Gastroesophageal sphincter (tissue), 3 donors: ENCODE measurements around the gene VWA2.

ENCODE experiments used
- POLR2A ChIP-seq, 2 donors: fragments of 450-650 bp; IDR thresholded peaks; one replicate each; pipeline ENCODE4 v1.6.1; 2017; ENCODE audit warnings: antibody characterized with exemption in 2 of 2, mild to moderate bottlenecking in 2 of 2, moderate library complexity in 1 of 2
- POLR2AphosphoS5 ChIP-seq: sonication (generic); formaldehyde crosslinking; IDR thresholded peaks from one replicate; pipeline ENCODE4 v1.6.1; 2017; ENCODE audit warnings: antibody characterized with exemption
- TF ChIP-seq, protein P1 (sequence below), 4 experiments: fragments of 200-600 bp in 2 of 4; fragments of 450-650 bp in 2 of 4; sonication (generic) in 1 of 4; IDR thresholded peaks; one replicate each; pipeline ENCODE4 v1.5.1; 2017 to 2019; ENCODE audit warnings: antibody characterized with exemption in 4 of 4, mild to moderate bottlenecking in 2 of 4, moderate library complexity in 2 of 4

DNA sequence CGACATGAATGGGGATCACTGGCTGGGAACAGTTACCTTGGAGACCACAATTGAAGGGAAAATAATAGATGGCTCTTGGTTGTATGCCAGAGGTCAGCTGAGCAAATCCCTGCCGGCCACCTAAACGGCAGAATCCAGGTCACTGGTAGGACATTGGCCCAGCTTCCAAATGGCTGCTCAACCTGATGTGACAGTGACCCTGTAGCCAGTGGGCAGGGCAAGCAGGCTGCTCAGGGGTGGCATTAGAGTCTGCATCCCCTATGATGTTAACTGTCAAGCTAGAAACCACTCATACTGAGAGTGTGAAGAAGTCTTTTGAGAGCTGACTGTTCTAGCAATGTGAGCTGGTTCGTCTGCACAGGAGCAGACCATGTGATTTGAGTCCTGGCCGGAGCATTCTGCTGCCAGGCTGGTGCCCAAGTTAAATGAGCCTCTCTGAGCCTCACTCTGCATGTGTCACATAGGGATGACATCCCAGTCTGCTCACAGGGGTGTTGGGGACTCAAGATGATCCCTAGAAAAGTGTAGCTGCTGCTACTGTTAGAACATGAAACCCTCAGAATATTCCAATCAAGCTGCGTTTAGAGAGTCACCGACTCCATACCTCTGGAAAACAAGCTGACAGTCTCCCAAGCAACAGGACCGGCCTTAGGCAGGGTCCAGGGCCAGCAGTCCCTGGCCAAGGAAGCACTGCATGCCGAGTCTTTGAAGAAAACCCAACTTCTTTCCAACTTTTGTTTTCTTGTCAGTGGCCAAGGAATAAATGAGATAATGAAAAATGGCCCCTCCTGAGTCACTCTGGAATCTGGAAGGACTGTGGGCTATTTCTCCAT lies 69.7 kb downstream of the VWA2 start:
- TF ChIP-seq, protein P1, sequence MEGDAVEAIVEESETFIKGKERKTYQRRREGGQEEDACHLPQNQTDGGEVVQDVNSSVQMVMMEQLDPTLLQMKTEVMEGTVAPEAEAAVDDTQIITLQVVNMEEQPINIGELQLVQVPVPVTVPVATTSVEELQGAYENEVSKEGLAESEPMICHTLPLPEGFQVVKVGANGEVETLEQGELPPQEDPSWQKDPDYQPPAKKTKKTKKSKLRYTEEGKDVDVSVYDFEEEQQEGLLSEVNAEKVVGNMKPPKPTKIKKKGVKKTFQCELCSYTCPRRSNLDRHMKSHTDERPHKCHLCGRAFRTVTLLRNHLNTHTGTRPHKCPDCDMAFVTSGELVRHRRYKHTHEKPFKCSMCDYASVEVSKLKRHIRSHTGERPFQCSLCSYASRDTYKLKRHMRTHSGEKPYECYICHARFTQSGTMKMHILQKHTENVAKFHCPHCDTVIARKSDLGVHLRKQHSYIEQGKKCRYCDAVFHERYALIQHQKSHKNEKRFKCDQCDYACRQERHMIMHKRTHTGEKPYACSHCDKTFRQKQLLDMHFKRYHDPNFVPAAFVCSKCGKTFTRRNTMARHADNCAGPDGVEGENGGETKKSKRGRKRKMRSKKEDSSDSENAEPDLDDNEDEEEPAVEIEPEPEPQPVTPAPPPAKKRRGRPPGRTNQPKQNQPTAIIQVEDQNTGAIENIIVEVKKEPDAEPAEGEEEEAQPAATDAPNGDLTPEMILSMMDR (IDR thresholded peaks at IDR 0.05), result no peak
- TF ChIP-seq POLR2A (IDR thresholded peaks at IDR 0.05) (no peak), POLR2AphosphoS5 (no peak)
